Endothelial cell of umbilical vein (primary cell): ENCODE results near the gene ADGB. TPM values are rescaled to one million over a fixed set of nuclear protein-coding genes. Genes with fewer than 3 reads are reported as not detected.

Experiments used
- BruUV-seq: library from RNA; stranded (reverse); fragments of 400-500 nt; replicated peaks from 2 replicates; lab custom pipeline; 2021; lab: Mats Ljungman, UMichigan
- CTCF ChIA-PET: fragments of 300-600, 350-600 bp; sonication (Branson Sonifier 250); formaldehyde crosslinking; loops from one replicate; lab custom pipeline; 2021; ENCODE audit warnings: antibody characterized with exemption, inconsistent platforms; lab: Charles Lee
- POLR2A ChIA-PET: fragments of 300-600, 350-600 bp; sonication (Branson Sonifier 250); formaldehyde crosslinking; loops from one replicate; lab custom pipeline; 2021; ENCODE audit warnings: antibody characterized with exemption, inconsistent platforms; lab: Charles Lee
- DNase-seq: peaks from one replicate; pipeline ENCODE4 v3.0.0-alpha.2; 2011; ENCODE audit warnings: low read depth, low spot score
- FAIRE-seq: peaks from 2 replicates; lab custom pipeline; 2011; peaks lifted over from hg19 to GRCh38; lab: Jason Lieb, UNC
- H2AFZ ChIP-seq: 2 replicates; pipeline ENCODE4 v1.6.0; 2012; ENCODE audit warnings: low read depth, low read length, control low read depth, inconsistent platforms
- H3K27ac ChIP-seq: 2 replicates; pipeline ENCODE4 v1.5.1; 2011; ENCODE audit warnings: low read depth, mild to moderate bottlenecking, control low read depth, low read length, moderate library complexity; ENCODE audit not compliant: insufficient read depth
- H3K27me3 ChIP-seq, 2 experiments: 2 replicates each; pipeline versions ENCODE4 v1.6.0 to v1.6.1; 2011; ENCODE audit warnings: low read length in 2 of 2, mixed read lengths in 1 of 2; ENCODE audit not compliant: control insufficient read depth in 2 of 2, insufficient read depth in 2 of 2
- H3K36me3 ChIP-seq, 2 experiments: 2 replicates in 1 of 2; 3 replicates in 1 of 2; pipeline ENCODE4 v1.5.1; 2011; ENCODE audit warnings: low read length in 2 of 2, mild to moderate bottlenecking in 1 of 2, moderate library complexity in 1 of 2; ENCODE audit not compliant: control insufficient read depth in 2 of 2, insufficient read depth in 2 of 2; ENCODE audit errors: extremely low read depth in 1 of 2
- H3K4me1 ChIP-seq: 3 replicates; pipeline ENCODE4 v1.5.1; 2011; ENCODE audit warnings: mild to moderate bottlenecking, low read length; ENCODE audit not compliant: control insufficient read depth, insufficient read depth; ENCODE audit errors: extremely low read depth
- H3K4me2 ChIP-seq: 2 replicates; pipeline ENCODE4 v1.6.1; 2011; ENCODE audit warnings: low read length, control low read depth, mixed read lengths; ENCODE audit not compliant: insufficient read depth
- H3K4me3 ChIP-seq, 3 experiments: fragments of 200-600 bp in 1 of 3; sonication (generic), shearing (Covaris generic) in 1 of 3; replicated peaks in 1 of 3; 2 replicates each; pipeline ENCODE4 v1.5.1; 2011 to 2016; ENCODE audit warnings: control low read depth in 3 of 3, low read length in 3 of 3, mild to moderate bottlenecking in 2 of 3, inconsistent platforms in 1 of 3, low read depth in 1 of 3, moderate library complexity in 1 of 3; ENCODE audit not compliant: insufficient read depth in 1 of 3
- H3K79me2 ChIP-seq: 2 replicates; pipeline ENCODE4 v1.6.0; 2012; ENCODE audit warnings: low read length, inconsistent platforms; ENCODE audit not compliant: control insufficient read depth, insufficient read depth
- H3K9ac ChIP-seq: replicated peaks from 2 replicates; pipeline ENCODE3; 2011; ENCODE audit warnings: low read length, control low read depth; ENCODE audit not compliant: insufficient read depth; ENCODE audit errors: extremely low read depth
- H3K9me1 ChIP-seq: replicated peaks from 3 replicates; pipeline ENCODE4 v1.6.0; 2011; ENCODE audit warnings: mild to moderate bottlenecking, low read length; ENCODE audit not compliant: control insufficient read depth, insufficient read depth; ENCODE audit errors: extremely low read depth
- H3K9me3 ChIP-seq: replicated peaks from 2 replicates; pipeline ENCODE4 v1.5.1; 2012; ENCODE audit warnings: low read length, inconsistent platforms; ENCODE audit not compliant: control insufficient read depth, insufficient read depth
- H4K20me1 ChIP-seq: replicated peaks from 2 replicates; pipeline ENCODE3; 2011; ENCODE audit warnings: mild to moderate bottlenecking, low read length; ENCODE audit not compliant: control insufficient read depth, insufficient read depth; ENCODE audit errors: extremely low read depth
- EZH2 ChIP-seq: IDR thresholded peaks from 2 replicates; pipeline ENCODE4 v1.6.1; 2012; ENCODE audit warnings: borderline replicate concordance, low read depth, mild to moderate bottlenecking, moderate library complexity, low read length, inconsistent platforms; ENCODE audit not compliant: severe bottlenecking
- GATA2 ChIP-seq: IDR thresholded peaks from 2 replicates; pipeline ENCODE4 v1.7.0; 2011; ENCODE audit warnings: low read depth, mild to moderate bottlenecking, moderate library complexity, mixed read lengths, low read length; ENCODE audit not compliant: insufficient read length, insufficient read depth
- JUN ChIP-seq: IDR thresholded peaks from 2 replicates; pipeline ENCODE4 v1.6.1; 2011; ENCODE audit warnings: borderline replicate concordance, low read depth; ENCODE audit not compliant: insufficient read length, insufficient read depth
- MYC ChIP-seq: IDR thresholded peaks from one replicate; pipeline ENCODE4 v1.6.1; 2011; ENCODE audit warnings: mild to moderate bottlenecking, low read depth, low read length
- POLR2AphosphoS5 ChIP-seq: IDR thresholded peaks from 2 replicates; pipeline ENCODE4 v1.6.1; 2012; ENCODE audit warnings: low read depth, mild to moderate bottlenecking, control low read depth, low read length, moderate library complexity; ENCODE audit not compliant: insufficient read depth
- dilution Hi-C: fragments of 300-500 bp; cut with MboI; formaldehyde crosslinking; loops from one replicate; pipeline ENCODE4 v1.15.0; 2019; ENCODE audit warnings: low sequenced_read_pairs; ENCODE audit not compliant: extremely low pct_ligation_motif_present
- intact Hi-C: fragments of 100-400 bp; cut with micrococcal nuclease; formaldehyde crosslinking; loops from one replicate; pipeline ENCODE4 v1.10.0; 2022
- polyA plus RNA-seq, 4 experiments: library from polyadenylated mRNA; depleted of rRNA in 3 of 4; stranded (reverse) in 3 of 4; unstranded in 1 of 4; fragments of >200 nt; gene quantifications; 2 replicates each; pipeline versions ENCODE4 v1.2.1 to v1.2.3, GENCODE V29; 2011 to 2012; ENCODE audit warnings: missing spikeins in 1 of 4
- total RNA-seq: library from RNA; stranded (reverse); gene quantifications from 2 replicates; pipeline ENCODE4 v1.2.3, GENCODE V29; 2021

Gene ADGB
- total and polyA plus RNA-seq, 2 donors (not counting 3 experiments of a cell fraction or from before 2014, with no cell fraction given) = not detected

DNA sequence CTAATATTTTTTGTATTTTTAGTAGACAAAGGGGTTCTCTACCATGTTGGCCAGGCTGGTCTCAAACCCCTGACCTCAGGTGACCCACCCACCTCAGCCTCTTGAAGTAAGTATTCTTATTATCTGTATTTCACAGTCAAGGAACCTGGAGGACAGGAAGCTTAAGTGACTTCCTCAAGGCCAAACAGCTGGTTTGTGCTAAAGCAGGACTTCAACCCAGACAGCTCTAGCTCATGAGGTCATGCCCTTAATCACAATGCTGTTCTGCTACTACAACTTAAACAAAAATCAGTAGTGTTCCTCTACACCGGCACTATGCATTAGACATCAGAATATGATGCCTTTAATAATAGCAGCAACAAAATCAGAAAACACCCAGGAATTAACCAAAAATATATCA, 168.9 kb downstream of the ADGB start:
- Histone ChIP-seq H3K27me3 (no peaks in the 10 kb centered on the region), H3K9me1 (no peaks in the 10 kb centered on the region), H3K36me3 (no peaks in the 10 kb centered on the region), H3K4me3 (no peak overlapping the region), H3K9me3 (no peaks in the 10 kb centered on the region), H2AFZ (no peak overlapping the region), H3K4me2 (no peak overlapping the region), H3K4me1 (peaks cover 7% of the 10 kb centered on the region), H4K20me1 (no peaks in the 10 kb centered on the region), H3K79me2 (no peaks in the 10 kb centered on the region), H3K9ac (no peak overlapping the region), H3K27ac (no peak overlapping the region)
- no peak for FAIRE-seq
- dilution Hi-C loops = no loop called here
- ChIA-PET POLR2A (no interaction called here), CTCF (interaction anchor here (0.6 to 1.4 kb wide), 3 partner anchors 10 to 18 kb away, joined by 3 to 5 read pairs (median 3); no protein-coding TSS in a partner anchor)
- intact Hi-C loops = no loop called here
- no TSS peak for BruUV-seq
- DNase-seq = no peak
- TF ChIP-seq EZH2 = no peak

DNA sequence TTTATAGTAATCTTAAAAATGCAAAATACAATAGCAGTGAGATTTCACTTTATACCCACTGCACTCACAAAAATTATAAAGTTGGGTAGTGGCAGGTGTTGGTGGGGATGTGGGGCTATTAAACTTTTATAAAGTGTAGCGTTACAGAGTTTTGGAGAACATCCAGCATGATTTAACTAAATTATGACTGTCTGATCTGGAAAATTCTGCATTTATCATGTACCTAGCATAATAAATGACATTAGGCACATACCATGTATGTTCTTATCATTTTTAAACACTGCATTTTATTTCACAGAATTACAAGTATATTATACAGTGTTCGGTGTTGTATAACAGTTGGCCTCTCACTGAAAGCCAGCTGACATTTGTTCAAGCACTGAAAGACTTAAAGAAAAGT, 169.9 kb downstream of the ADGB start:
- ChIA-PET POLR2A (no interaction called here), CTCF (interaction anchor here (0.6 to 1.4 kb wide), 4 partner anchors 9 to 17 kb away, joined by 3 to 5 read pairs (median 4); no protein-coding TSS in a partner anchor)
- FAIRE-seq = no peak

More for the DNA sequence above, 169.9 kb downstream of the ADGB start:
- Histone ChIP-seq H3K9ac (no peak overlapping the region), H3K4me1 (peaks cover 7% of the 10 kb centered on the region), H3K36me3 (no peaks in the 10 kb centered on the region), H3K27ac (no peak overlapping the region), H2AFZ (no peak overlapping the region), H3K79me2 (no peaks in the 10 kb centered on the region), H3K9me3 (no peaks in the 10 kb centered on the region), H4K20me1 (no peaks in the 10 kb centered on the region), H3K9me1 (no peaks in the 10 kb centered on the region), H3K27me3 (no peaks in the 10 kb centered on the region), H3K4me3 (no peak overlapping the region), H3K4me2 (no peak overlapping the region)
- intact Hi-C loops = no loop called here
- TF ChIP-seq MYC = no peak
- TF ChIP-seq JUN = no peak
- TF ChIP-seq GATA2 = no peak
- no peak for TF ChIP-seq POLR2AphosphoS5
- no TSS peak for BruUV-seq
- dilution Hi-C loops = no loop called here
- DNase-seq = no peak
